Measurements from ENCODE around the gene NHEJ1. TPM values are rescaled to one million over a fixed set of nuclear protein-coding genes. Genes with fewer than 3 reads are reported as not detected.

The NHEJ1 gene
- total RNA-seq, 1 experiment from 2014 or later, result 16.7 TPM

DNA sequence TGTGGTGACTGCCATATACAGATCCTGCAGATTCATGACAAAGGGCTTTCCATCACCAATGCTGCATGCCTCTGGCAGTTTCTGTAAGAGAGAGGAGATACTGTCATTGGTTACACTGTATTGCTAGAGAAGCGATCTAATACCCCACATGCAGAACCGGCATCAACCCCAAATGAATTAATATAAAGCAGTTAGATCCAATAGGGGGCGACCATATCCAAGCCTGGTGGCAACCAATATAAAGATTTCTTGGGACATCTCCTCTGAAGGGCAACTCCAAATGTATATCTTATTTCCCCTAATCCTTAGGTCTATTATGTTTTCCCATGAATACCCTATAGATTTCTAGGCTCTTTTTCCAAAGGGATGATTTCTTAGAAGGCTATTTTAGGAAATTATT is 82.5 kb downstream of the NHEJ1 start:
- Histone ChIP-seq H4K20me1 (ENCODE audit: low read length) (no peaks in the 10 kb centered on the region), H3K4me2 (ENCODE audit: low read length) (no peak overlapping the region), H3K4me3 (ENCODE audit: low read length) (no peak overlapping the region), H3K9me2 (replicated peaks; ENCODE audit: low read length) (no peaks in the 10 kb centered on the region), H3K9me3 (ENCODE audit: low read length) (no peaks in the 10 kb centered on the region), H3F3A (ENCODE audit: low read length, unreplicated experiment) (no peaks in the 10 kb centered on the region), H3K9ac (ENCODE audit: low read length) (no peak overlapping the region), H3K27ac (ENCODE audit: low read length) (no peak overlapping the region), H3K4me1 (ENCODE audit: insufficient read depth, low read length) (peaks cover 11% of the 10 kb centered on the region), H3K79me2 (ENCODE audit: low read length) (no peaks in the 10 kb centered on the region), H3K36me3 (ENCODE audit: low read depth, low read length) (no peaks in the 10 kb centered on the region), H3K27me3 (ENCODE audit: low read length) (no peaks in the 10 kb centered on the region), H2AFZ (ENCODE audit: low read length) (no peak overlapping the region)
- DNase-seq (no peak), ATAC-seq (no peak)
- no TSS peak for BruUV-seq (replicated peaks)
- TF ChIP-seq, protein P1, sequence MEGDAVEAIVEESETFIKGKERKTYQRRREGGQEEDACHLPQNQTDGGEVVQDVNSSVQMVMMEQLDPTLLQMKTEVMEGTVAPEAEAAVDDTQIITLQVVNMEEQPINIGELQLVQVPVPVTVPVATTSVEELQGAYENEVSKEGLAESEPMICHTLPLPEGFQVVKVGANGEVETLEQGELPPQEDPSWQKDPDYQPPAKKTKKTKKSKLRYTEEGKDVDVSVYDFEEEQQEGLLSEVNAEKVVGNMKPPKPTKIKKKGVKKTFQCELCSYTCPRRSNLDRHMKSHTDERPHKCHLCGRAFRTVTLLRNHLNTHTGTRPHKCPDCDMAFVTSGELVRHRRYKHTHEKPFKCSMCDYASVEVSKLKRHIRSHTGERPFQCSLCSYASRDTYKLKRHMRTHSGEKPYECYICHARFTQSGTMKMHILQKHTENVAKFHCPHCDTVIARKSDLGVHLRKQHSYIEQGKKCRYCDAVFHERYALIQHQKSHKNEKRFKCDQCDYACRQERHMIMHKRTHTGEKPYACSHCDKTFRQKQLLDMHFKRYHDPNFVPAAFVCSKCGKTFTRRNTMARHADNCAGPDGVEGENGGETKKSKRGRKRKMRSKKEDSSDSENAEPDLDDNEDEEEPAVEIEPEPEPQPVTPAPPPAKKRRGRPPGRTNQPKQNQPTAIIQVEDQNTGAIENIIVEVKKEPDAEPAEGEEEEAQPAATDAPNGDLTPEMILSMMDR (conservative IDR thresholded peaks at IDR 0.05; ENCODE audit: low read depth, low read length), result peak; percentile 47
- TF ChIP-seq EZH2phosphoT487 (IDR thresholded peaks at IDR 0.05; ENCODE audit: borderline replicate concordance, low read length), result no peak
- no peak for TF ChIP-seq EZH2 (IDR thresholded peaks at IDR 0.05; ENCODE audit: low read length, unreplicated experiment)
- ChIA-PET POLR2A (ENCODE audit: unreplicated experiment) (no interaction called here), CTCF (no interaction called here)
- intact Hi-C loops (cut with micrococcal nuclease), result no loop called here

DNA sequence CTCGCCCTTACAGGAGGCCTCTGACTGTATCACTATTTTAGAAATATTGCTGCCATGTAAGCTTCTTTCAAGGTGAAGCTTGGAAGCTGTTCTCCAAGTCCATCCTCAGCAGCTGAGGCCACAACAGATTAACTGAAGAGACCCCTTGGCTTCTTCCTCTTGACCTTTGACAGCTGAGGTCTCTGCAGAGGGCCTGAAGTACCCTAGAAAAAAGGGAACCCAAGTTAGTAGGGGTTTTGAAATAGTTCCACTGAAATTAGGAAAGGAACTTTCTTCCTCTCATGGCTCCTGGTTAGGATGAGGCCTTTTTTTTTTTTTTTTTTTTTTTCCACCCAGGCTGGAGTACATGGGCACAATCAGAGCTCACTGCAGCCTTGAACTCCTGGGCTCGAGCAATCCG is 84.4 kb downstream of the NHEJ1 start:
- POLR2A ChIA-PET (ENCODE audit: unreplicated experiment), result no interaction called here

More for the DNA sequence above, 84.4 kb downstream of the NHEJ1 start:
- intact Hi-C loops (cut with micrococcal nuclease), result no loop called here
- TF ChIP-seq, protein P1 (conservative IDR thresholded peaks at IDR 0.05; ENCODE audit: low read depth, low read length), result no peak
- TF ChIP-seq EZH2phosphoT487 (IDR thresholded peaks at IDR 0.05; ENCODE audit: borderline replicate concordance, low read length) (no peak), EZH2 (IDR thresholded peaks at IDR 0.05; ENCODE audit: low read length, unreplicated experiment) (no peak)
- H3K9me3 ChIP-seq (ENCODE audit: low read length), result no peaks in the 10 kb centered on the region
- no peaks in the 10 kb centered on the region for H3K36me3 ChIP-seq (ENCODE audit: low read depth, low read length)
- H3K27me3 ChIP-seq (ENCODE audit: low read length), result no peaks in the 10 kb centered on the region
- peaks cover 19% of the 10 kb centered on the region for H3K4me1 ChIP-seq (ENCODE audit: insufficient read depth, low read length)
- H3K4me3 ChIP-seq (ENCODE audit: low read length), result no peak overlapping the region
- ATAC-seq (no peak), DNase-seq (no peak)
- no peaks in the 10 kb centered on the region for H3K9me2 ChIP-seq (replicated peaks; ENCODE audit: low read length)
- no peaks in the 10 kb centered on the region for H3F3A ChIP-seq (ENCODE audit: low read length, unreplicated experiment)
- no peak overlapping the region for H3K9ac ChIP-seq (ENCODE audit: low read length)
- no TSS peak for BruUV-seq (replicated peaks)
- H3K79me2 ChIP-seq (ENCODE audit: low read length), result no peaks in the 10 kb centered on the region
- no peak overlapping the region for H2AFZ ChIP-seq (ENCODE audit: low read length)
- CTCF ChIA-PET, result no interaction called here
- H3K27ac ChIP-seq (ENCODE audit: low read length), result no peak overlapping the region
- no peak overlapping the region for H3K4me2 ChIP-seq (ENCODE audit: low read length)
- H4K20me1 ChIP-seq (ENCODE audit: low read length), result no peaks in the 10 kb centered on the region

Measured in PC-3 (cell line).